ENCODE results near the gene ARHGAP6. TPM values are rescaled to one million over a fixed set of nuclear protein-coding genes. Genes with fewer than 3 reads are reported as not detected.

Gene ARHGAP6
- total and polyA plus RNA-seq, 2 of the 4 experiments (the other 2 are of a cell fraction) = 1.4 to 1.8 TPM

DNA sequence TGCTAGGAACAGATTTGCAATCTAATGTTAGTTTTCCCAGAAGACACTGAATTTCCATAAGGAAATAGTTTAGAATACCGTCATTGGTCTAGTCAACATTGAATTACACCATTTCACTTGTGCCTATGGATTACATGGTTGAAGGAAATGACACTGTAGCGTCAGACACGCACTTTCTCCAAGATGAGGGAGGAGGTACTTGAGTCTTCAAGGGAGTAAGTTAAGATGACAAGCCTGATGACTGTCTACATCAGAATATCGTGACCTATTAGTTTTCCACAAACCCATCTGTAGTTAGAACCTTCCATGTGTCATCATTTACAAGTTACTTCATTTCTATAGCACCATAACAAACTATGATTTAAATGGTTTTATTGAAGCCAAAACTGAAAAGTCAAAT is 218.8 kb downstream of the ARHGAP6 start:
- BruUV-seq (replicated peaks) = no TSS peak
- no peak overlapping the region for H3K14ac ChIP-seq (replicated peaks; ENCODE audit: low read depth, low read length)
- H3K9me1 ChIP-seq (ENCODE audit: insufficient read depth, low read length) = 0 out of 2 replicates have a peak, but pooled peaks cover 2% of the 10 kb centered on the region
- no peak overlapping the region for H3K4me3 ChIP-seq (ENCODE audit: insufficient read depth, low read depth, low read length)
- no peak for ATAC-seq (ENCODE audit: low read depth)
- no peak overlapping the region for H2AFZ ChIP-seq (replicated peaks; ENCODE audit: low read length, poor library complexity)
- H3K27me3 ChIP-seq (ENCODE audit: control insufficient read depth, insufficient read depth, low read length) = no peaks in the 10 kb centered on the region
- WGBS, 2 experiments (ENCODE audit: extremely low coverage in 2 of 2, insufficient read length in 1 of 2) = no CpG with 5 or more reads among the region's 4 CpGs
- no peaks in the 10 kb centered on the region for H3K36me3 ChIP-seq (ENCODE audit: control insufficient read depth, insufficient read depth, low read length)
- no peak for TF ChIP-seq CEBPB (IDR thresholded peaks at IDR 0.05; ENCODE audit: low read depth, low read length)
- no peak for TF ChIP-seq FOS (IDR thresholded peaks at IDR 0.05; ENCODE audit: low read depth, low read length)
- TF ChIP-seq MAFK (IDR thresholded peaks at IDR 0.05; ENCODE audit: low read depth, low read length) = no peak
- no peak for TF ChIP-seq MAZ (IDR thresholded peaks at IDR 0.05; ENCODE audit: borderline replicate concordance, low read depth, low read length)
- no peak for TF ChIP-seq CHD1 (IDR thresholded peaks at IDR 0.05; ENCODE audit: low read depth, low read length)
- TF ChIP-seq, protein P1, sequence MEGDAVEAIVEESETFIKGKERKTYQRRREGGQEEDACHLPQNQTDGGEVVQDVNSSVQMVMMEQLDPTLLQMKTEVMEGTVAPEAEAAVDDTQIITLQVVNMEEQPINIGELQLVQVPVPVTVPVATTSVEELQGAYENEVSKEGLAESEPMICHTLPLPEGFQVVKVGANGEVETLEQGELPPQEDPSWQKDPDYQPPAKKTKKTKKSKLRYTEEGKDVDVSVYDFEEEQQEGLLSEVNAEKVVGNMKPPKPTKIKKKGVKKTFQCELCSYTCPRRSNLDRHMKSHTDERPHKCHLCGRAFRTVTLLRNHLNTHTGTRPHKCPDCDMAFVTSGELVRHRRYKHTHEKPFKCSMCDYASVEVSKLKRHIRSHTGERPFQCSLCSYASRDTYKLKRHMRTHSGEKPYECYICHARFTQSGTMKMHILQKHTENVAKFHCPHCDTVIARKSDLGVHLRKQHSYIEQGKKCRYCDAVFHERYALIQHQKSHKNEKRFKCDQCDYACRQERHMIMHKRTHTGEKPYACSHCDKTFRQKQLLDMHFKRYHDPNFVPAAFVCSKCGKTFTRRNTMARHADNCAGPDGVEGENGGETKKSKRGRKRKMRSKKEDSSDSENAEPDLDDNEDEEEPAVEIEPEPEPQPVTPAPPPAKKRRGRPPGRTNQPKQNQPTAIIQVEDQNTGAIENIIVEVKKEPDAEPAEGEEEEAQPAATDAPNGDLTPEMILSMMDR (conservative IDR thresholded peaks at IDR 0.05; ENCODE audit: low read depth, low read length) = no peak
- H3K18ac ChIP-seq (ENCODE audit: low read depth, low read length) = peak overlapping the region; percentile 38; the same call in 1 of the 2 replicates
- no peaks in the 10 kb centered on the region for H3K9me3 ChIP-seq (ENCODE audit: control insufficient read depth, insufficient read depth, low read length)
- no peak overlapping the region for H3K56ac ChIP-seq (ENCODE audit: extremely low read depth, insufficient read depth, low read length)
- H3K4ac ChIP-seq (ENCODE audit: low read depth, low read length) = peak overlapping the region; percentile 54; the same call in 1 of the 2 replicates
- no peaks in the 10 kb centered on the region for H4K20me1 ChIP-seq (ENCODE audit: insufficient read depth, low read length)
- H2BK5ac ChIP-seq (ENCODE audit: low read depth, low read length, poor library complexity, severe bottlenecking) = peak overlapping the region; percentile 13
- ChIA-PET POLR2A (ENCODE audit: unreplicated experiment) (no interaction called here), CTCF (interaction anchor here (0.7 kb wide), 1 partner anchor 1005 kb away, joined by 3 read pairs; no protein-coding TSS in a partner anchor)
- H2AK9ac ChIP-seq (replicated peaks; ENCODE audit: low read depth, low read length, poor library complexity) = no peak overlapping the region
- H3K79me1 ChIP-seq (ENCODE audit: low read depth in 1 of 2, low read length in 2 of 2) = no peaks in the 10 kb centered on the region
- no peak overlapping the region for H4K8ac ChIP-seq (ENCODE audit: low read depth in 2 of 2, low read length in 2 of 2)
- no peak overlapping the region for H2AK5ac ChIP-seq (ENCODE audit: low read depth, low read length)
- H4K5ac ChIP-seq (ENCODE audit: low read depth, low read length) = no peak overlapping the region
- no peak overlapping the region for H3K4me2 ChIP-seq (ENCODE audit: low read depth, low read length)
- peak overlapping the region; percentile 85; the same call in 1 of the 2 replicates for H2BK20ac ChIP-seq (ENCODE audit: low read depth, low read length)
- no peak overlapping the region for H3K23ac ChIP-seq (ENCODE audit: low read depth, low read length)
- in situ Hi-C loops (cut with MboI; ENCODE audit: low sequenced_read_pairs) = no loop called here
- dilution Hi-C loops (cut with HindIII; ENCODE audit: low sequenced_read_pairs, unreplicated experiment) = no loop called here
- intact Hi-C loops (cut with micrococcal nuclease) = no loop called here
- H4K91ac ChIP-seq (ENCODE audit: insufficient read depth, low read depth, low read length) = no peak overlapping the region
- peak; percentile 35 for DNase-seq
- no peak overlapping the region for H2BK15ac ChIP-seq (ENCODE audit: low read depth, low read length)
- H3K9ac ChIP-seq (ENCODE audit: low read depth, low read length) = no peak overlapping the region
- no peak overlapping the region for H3K27ac ChIP-seq (ENCODE audit: insufficient read depth, low read length)
- H2BK120ac ChIP-seq (ENCODE audit: low read depth, low read length) = no peak overlapping the region
- H3K4me1 ChIP-seq (ENCODE audit: control insufficient read depth, insufficient read depth, low read length) = peaks cover 7% of the 10 kb centered on the region
